ENCODE data around the gene FYB2.

DNA sequence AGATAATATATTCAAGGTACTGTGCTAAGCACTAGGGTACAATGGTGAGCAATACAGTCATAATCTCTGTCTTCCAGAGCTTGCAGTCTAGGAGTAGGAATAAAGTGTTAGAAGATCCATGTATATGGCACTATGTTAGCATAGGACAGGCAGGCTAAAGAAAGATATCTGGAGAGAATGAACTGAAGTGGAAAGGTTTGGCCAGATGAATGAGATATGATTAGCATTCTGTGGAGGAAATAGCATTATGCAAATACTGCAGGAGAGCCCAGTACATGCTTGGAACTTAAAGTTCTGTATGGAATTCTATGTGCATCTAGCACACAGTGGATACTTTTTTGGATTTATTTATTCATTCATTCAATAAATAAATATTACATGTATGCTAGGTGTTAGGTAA, 40.1 kb upstream of the FYB2 start:
- TF ChIP-seq, protein P1, sequence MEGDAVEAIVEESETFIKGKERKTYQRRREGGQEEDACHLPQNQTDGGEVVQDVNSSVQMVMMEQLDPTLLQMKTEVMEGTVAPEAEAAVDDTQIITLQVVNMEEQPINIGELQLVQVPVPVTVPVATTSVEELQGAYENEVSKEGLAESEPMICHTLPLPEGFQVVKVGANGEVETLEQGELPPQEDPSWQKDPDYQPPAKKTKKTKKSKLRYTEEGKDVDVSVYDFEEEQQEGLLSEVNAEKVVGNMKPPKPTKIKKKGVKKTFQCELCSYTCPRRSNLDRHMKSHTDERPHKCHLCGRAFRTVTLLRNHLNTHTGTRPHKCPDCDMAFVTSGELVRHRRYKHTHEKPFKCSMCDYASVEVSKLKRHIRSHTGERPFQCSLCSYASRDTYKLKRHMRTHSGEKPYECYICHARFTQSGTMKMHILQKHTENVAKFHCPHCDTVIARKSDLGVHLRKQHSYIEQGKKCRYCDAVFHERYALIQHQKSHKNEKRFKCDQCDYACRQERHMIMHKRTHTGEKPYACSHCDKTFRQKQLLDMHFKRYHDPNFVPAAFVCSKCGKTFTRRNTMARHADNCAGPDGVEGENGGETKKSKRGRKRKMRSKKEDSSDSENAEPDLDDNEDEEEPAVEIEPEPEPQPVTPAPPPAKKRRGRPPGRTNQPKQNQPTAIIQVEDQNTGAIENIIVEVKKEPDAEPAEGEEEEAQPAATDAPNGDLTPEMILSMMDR (conservative IDR thresholded peaks at IDR 0.05), result no peak
- no peak for TF ChIP-seq EZH2 (IDR thresholded peaks at IDR 0.05; ENCODE audit: low read depth)
